Stomach (tissue), 9 donors: ENCODE measurements around the gene OLFML2A. TPM values are rescaled to one million over a fixed set of nuclear protein-coding genes. Genes with fewer than 3 reads are reported as not detected.

Experiments
- DNase-seq, 2 donors: peaks; one replicate each; pipeline versions ENCODE4 v3.0.0 to v3.0.0-alpha.2; 2013 to 2019
- H3K27ac ChIP-seq, 5 donors: fragments of 200-600 bp in 4 of 5; sonication (generic) in 4 of 5; one replicate each; pipeline ENCODE4 v1.5.1; 2013 to 2019; ENCODE audit warnings: mild to moderate bottlenecking in 1 of 5, moderate library complexity in 1 of 5
- H3K27me3 ChIP-seq, 3 donors: fragments of 200-600 bp; sonication (generic); one replicate each; pipeline ENCODE4 v1.5.1; 2017 to 2019; ENCODE audit warnings: mixed run types in 1 of 3
- H3K36me3 ChIP-seq, 4 donors: fragments of 200-600 bp; sonication (generic); 1 replicate in 3 of 4; 2 replicates in 1 of 4; pipeline ENCODE4 v1.5.1; 2016 to 2019
- H3K4me1 ChIP-seq, 4 donors: fragments of 200-600 bp; sonication (generic); one replicate each; pipeline ENCODE4 v1.5.1; 2016 to 2019
- H3K4me3 ChIP-seq, 4 donors: fragments of 200-600 bp; sonication (generic) in 3 of 4; one replicate each; pipeline ENCODE4 v1.5.1; 2016 to 2019; ENCODE audit warnings: mild to moderate bottlenecking in 1 of 4
- H3K9me3 ChIP-seq, 4 donors: fragments of 200-600 bp; sonication (generic); one replicate each; pipeline ENCODE4 v1.5.1; 2016 to 2019
- CTCF ChIP-seq, 7 experiments: fragments of 450-650 bp in 4 of 7; fragments of 200-600 bp in 3 of 7; sonication (generic) in 3 of 7; IDR thresholded peaks; one replicate each; pipeline ENCODE4 v1.5.1; 2016 to 2019; ENCODE audit warnings: antibody characterized with exemption in 7 of 7, control low read depth in 2 of 7, mild to moderate bottlenecking in 1 of 7
- EP300 ChIP-seq: sonication (generic); formaldehyde crosslinking; IDR thresholded peaks from one replicate; pipeline ENCODE4 v1.6.1; 2017; ENCODE audit warnings: antibody characterized with exemption
- POLR2A ChIP-seq, 4 donors: fragments of 450-650 bp; IDR thresholded peaks; one replicate each; pipeline ENCODE4 v1.6.1; 2016; ENCODE audit warnings: antibody characterized with exemption in 4 of 4, control low read depth in 2 of 4, mild to moderate bottlenecking in 1 of 4, moderate library complexity in 1 of 4
- POLR2AphosphoS5 ChIP-seq, 3 donors: sonication (generic); formaldehyde crosslinking; IDR thresholded peaks; one replicate each; pipeline ENCODE4 v1.6.1; 2016; ENCODE audit warnings: antibody characterized with exemption in 3 of 3
- WGBS, 5 donors: extraction: QIAGEN DNeasy Blood & Tissue Kit in 3 of 5; methylation state at CpG; one replicate each; pipeline versions ENCODE4 v1.1.5 to v1.1.7; 2013 to 2018; 5-methylcytosine and 5-hydroxymethylcytosine counted together
- intact Hi-C: fragments of 100-400 bp; cut with DNase I; formaldehyde crosslinking; loops from one replicate; pipeline ENCODE4 v1.15.1; 2023; ENCODE audit warnings: low total_unique reads
- polyA plus RNA-seq, 3 donors: library from polyadenylated mRNA; stranded (reverse); fragments of 200-250 nt; gene quantifications; one replicate each; pipeline ENCODE4 v1.2.3, GENCODE V29; 2013
- total RNA-seq, 5 donors: library from RNA; depleted of rRNA; stranded (reverse); fragments of >200 nt; gene quantifications; one replicate each; pipeline versions ENCODE4 v1.1.0 to v1.2.3, GENCODE V29; 2014 to 2016
- donor health status: healthy with polysubstance abuse.
- donor health status: Bipolar disorder and iron deficiency.
- donor health status: healthy.

The OLFML2A gene
- total and polyA plus RNA-seq, 8 donors: 0.56 to 91.2 (median 3.5) TPM

DNA sequence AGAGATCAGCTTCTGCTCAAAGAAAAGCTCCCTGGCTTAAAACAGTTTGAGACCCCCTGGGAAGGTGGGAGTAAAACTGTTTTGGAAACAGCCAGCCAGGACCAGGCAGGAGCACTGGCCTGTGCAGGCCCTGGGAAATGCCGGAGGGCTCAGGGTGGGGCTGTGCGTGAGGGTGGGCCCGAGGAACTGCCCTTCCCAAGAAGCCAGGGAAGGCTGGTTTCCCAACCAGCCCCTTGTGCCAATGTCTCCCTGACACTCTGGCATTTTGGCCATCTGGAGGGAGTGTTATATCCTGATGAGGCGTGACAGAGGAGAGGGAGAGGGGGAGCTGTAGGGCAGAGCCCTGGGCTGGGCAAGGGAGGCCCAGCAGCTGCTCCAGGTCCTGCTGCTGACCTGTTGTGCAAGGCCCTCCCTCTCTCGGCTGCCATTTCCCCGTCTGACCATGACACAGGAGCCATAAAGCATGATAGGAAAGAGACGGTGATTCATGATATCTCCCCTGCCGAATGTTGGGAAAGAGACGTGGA, 16.1 kb downstream of the OLFML2A start:
- intact Hi-C loops: no loop called here
- TF ChIP-seq POLR2AphosphoS5 (IDR thresholded peaks at IDR 0.05): no peak
- TF ChIP-seq POLR2A (IDR thresholded peaks at IDR 0.05): no peak
- TF ChIP-seq EP300: no peak
- no peak for TF ChIP-seq CTCF (IDR thresholded peaks at IDR 0.05)
- Histone ChIP-seq H3K9me3 (no peaks in the 10 kb centered on the region), H3K4me1 (peaks cover 6 to 22% (median 7%) of the 10 kb centered on the region in 4 donors), H3K27ac (peak overlapping the region in 3 of 5 donors; percentile 38 to 58 (median 40)), H3K4me3 (no peak overlapping the region), H3K27me3 (no peaks in the 10 kb centered on the region), H3K36me3 (no peaks in the 10 kb centered on the region)
- 74 to 85% (median 80%) methylated on average over 9 of the region's 9 CpGs for WGBS, 5 donors
- DNase-seq: peak in 1 of 2 donors; percentile 37

DNA sequence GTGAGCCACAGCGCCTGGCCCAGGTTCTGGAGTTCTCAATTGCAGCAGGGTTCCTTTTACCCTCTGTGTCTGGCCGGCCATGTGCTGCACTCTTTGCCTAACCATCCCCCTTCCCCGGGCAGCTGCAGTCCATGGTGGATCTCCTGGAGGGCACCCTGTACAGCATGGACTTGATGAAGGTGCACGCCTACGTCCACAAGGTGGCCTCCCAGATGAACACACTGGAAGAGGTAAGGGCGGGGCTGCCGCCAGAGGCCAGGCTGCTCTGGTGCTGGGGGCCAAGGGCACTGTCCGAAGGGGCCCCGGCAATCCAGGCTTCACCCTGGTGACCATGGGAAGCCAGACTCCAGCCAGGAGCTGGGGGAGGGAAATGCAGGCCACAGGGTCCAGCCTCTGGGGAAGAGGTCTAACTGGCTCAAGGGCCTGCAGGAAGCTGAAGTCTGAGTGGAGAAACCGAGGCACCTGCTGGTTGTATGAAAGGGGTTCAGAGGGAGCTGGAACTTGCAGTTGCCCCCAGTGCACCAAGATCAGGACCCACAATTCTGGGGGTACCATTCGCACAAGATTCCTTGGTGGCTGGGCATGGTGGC, 18.1 kb downstream of the OLFML2A start:
- H3K27ac ChIP-seq: peak overlapping the region in 2 of 5 donors; percentile 14 to 38
- no peak overlapping the region for H3K4me3 ChIP-seq
- H3K4me1 ChIP-seq: peaks cover 6 to 26% (median 7%) of the 10 kb centered on the region in 4 donors
- TF ChIP-seq EP300 (no peak), CTCF (IDR thresholded peaks at IDR 0.05) (peak in 2 of 7 experiments; percentile 25 to 36)
- no peaks in the 10 kb centered on the region for H3K36me3 ChIP-seq
- H3K27me3 ChIP-seq: no peaks in the 10 kb centered on the region
- 48 to 63% (median 56%) methylated on average over 7 to 11 of the region's 11 CpGs for WGBS, 5 donors
- DNase-seq: peak; percentile 48 to 76
- intact Hi-C loops: no loop called here
- no peaks in the 10 kb centered on the region for H3K9me3 ChIP-seq

DNA sequence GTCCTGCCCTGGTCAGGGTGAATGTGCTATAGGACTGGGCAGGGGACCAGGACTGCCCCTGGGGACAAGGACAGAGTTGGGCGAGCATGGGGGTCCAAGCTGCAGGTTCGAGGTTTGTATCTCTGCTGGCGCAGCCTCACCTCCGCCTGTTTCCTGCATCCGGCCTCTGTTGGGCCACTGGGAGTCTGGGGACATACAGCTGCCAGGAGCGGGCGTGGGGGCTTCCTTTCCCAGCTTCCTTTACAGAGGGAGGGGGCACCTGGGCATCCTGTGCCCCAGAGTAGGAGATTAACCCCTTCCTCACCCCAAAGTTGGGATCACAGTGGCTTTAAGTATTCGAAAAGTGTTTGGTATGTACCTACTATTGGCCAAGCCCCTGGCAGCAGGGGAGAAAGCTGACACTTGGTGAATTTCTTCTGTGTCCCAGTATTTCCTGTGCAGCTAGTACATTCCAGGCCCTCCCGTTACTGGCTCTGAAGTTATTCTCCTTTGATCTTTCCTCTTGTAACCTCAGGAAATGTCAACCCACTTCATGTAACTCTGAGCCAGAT, 19.0 kb downstream of the OLFML2A start:
- Histone ChIP-seq H3K4me3 (no peak overlapping the region), H3K9me3 (no peaks in the 10 kb centered on the region), H3K36me3 (no peaks in the 10 kb centered on the region), H3K27ac (peak overlapping the region in 3 of 5 donors; percentile 37 to 49 (median 38)), H3K4me1 (peaks cover 6 to 26% (median 7%) of the 10 kb centered on the region in 4 donors), H3K27me3 (no peaks in the 10 kb centered on the region)
- intact Hi-C loops: no loop called here
- 54 to 74% (median 58%) methylated on average over 6 to 9 of the region's 9 CpGs for WGBS, 5 donors
- TF ChIP-seq EP300 (no peak), CTCF (IDR thresholded peaks at IDR 0.05) (no peak), POLR2AphosphoS5 (IDR thresholded peaks at IDR 0.05) (no peak), POLR2A (IDR thresholded peaks at IDR 0.05) (no peak)
- DNase-seq: peak in 1 of 2 donors; percentile 40

DNA sequence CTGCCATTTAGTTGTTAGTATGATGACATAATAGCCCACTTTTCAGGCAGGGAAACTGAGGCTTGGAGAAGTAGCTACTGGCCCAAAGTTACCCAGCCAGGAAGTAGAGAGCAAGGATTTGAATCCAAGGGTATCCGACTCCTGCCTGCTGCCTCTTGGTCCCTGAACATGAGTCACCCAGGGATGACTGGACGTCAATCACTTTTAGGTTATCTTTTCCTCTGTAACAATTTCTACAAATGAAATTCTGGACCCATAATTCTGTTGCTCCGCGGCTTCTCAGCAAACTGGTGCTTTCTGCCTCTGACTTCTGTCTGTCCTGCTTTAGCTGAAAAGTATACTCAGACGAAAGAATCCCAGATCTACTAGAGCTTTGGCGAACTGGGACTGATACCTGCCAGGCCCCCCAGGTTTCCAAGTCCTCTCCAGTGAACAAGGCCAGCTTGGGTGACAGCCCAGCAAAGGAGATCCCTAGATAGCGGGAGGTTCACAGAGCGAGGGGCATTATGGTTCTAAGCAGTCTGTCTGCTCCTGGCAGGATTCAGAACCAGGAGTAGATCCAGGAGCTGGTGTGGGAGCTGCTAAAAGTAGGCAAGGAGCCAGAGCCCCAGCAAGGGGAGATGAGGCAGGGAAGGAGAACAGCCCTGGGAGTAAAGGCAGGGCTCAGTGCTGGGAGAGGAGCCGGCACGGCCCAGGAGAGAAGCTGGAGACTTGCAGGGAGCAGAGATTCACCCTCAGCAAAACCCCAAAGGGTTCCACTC, 20.6 kb downstream of the OLFML2A start:
- TF ChIP-seq CTCF (IDR thresholded peaks at IDR 0.05) (no peak), EP300 (no peak), POLR2A (IDR thresholded peaks at IDR 0.05) (no peak), POLR2AphosphoS5 (IDR thresholded peaks at IDR 0.05) (no peak)
- Histone ChIP-seq H3K4me3 (no peak overlapping the region), H3K36me3 (peaks cover 0 to 9% (median 0%) of the 10 kb centered on the region in 4 donors), H3K27me3 (no peaks in the 10 kb centered on the region), H3K4me1 (peaks cover 6 to 26% (median 7%) of the 10 kb centered on the region in 4 donors), H3K27ac (peak overlapping the region in 2 of 5 donors; percentile 15 to 50), H3K9me3 (no peaks in the 10 kb centered on the region)
- WGBS, 5 donors: 46 to 66% (median 59%) methylated on average over 10 of the region's 10 CpGs
- DNase-seq: peak; percentile 38 to 76
- intact Hi-C loops: no loop called here
